HG03460 (cell line): ENCODE measurements around the gene TEPSIN.

Source experiments
- ATAC-seq: cut with Tn5 transposase; IDR thresholded peaks from one replicate; pipeline ENCODE4 v1.9.1; 2021; ENCODE audit not compliant: unreplicated experiment

The TEPSIN gene

DNA sequence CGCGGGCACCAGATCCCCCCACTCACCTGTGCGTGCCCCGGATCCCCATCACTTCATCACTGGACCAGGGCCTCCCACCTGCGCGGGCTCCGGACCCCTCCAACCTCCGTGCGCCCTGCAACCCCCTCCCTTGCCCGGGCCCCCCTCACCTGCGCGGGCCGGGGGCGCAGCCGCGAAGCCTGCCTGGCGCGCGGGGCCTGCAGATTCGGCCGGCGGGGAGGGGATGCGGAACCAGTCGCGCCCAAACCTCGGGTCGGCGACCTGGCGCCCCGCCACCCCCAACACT lies 16.3 kb downstream of the TEPSIN start:
- no peak for ATAC-seq

DNA sequence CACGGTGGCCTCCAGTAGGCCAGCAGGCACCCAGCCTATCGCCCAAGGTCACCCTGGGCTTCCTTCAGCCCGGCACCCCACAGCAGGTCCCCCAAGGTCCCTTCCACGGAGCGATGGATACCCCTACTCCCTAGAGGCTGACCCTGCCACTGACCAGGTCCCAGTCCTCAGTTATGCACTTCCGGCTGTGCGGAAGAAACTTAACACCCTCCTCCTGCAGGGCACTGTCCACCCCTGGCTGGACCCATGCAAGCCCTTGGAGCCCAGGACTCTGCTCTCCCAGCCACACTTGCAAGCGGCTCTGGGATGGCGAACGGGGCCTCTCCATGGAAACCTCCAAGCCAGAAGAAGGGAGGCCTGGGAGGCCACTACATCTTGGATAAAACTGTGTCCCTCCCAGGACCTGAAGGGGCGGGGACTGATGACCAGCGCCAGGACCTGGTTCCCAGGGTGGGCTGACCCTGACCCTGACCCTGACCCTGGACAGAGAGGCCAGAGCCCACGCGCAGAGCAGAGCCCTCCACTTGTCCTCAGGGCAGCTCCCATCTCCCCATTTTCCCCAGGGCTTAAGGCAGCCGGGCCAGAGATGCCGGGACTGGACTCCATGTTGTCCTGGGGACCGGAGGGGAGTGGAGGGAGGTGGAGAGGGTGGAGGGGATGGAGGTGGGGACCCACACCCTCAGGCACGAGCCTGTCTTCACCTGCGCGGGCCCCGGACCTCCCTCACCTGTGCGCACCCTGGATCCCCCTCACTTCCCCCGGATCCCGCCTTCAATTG lies 16.8 kb downstream of the TEPSIN start:
- no peak for ATAC-seq

DNA sequence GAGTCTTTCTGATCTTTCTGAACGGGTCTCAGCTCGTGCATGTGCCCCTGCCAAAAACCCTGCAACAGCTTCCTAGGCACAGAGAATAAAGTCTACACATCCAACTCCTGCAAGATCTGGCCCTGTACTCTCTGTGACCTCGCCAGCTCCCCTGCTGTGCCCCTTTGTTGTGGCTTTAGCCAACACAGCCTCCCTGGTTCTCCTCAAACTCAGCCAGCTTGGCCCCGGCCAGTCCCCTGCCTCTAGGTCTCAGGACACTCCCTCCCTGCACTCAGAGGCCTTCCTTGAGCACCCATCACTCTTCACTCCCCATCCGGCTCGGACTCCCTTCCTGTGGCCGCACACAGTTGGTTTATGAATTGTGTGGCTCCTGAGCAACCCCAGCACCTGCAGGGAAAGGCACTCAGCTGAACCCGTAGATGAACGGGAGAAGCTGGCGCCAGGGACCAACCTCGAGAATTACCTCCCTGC lies 17.4 kb downstream of the TEPSIN start:
- ATAC-seq, result no peak

DNA sequence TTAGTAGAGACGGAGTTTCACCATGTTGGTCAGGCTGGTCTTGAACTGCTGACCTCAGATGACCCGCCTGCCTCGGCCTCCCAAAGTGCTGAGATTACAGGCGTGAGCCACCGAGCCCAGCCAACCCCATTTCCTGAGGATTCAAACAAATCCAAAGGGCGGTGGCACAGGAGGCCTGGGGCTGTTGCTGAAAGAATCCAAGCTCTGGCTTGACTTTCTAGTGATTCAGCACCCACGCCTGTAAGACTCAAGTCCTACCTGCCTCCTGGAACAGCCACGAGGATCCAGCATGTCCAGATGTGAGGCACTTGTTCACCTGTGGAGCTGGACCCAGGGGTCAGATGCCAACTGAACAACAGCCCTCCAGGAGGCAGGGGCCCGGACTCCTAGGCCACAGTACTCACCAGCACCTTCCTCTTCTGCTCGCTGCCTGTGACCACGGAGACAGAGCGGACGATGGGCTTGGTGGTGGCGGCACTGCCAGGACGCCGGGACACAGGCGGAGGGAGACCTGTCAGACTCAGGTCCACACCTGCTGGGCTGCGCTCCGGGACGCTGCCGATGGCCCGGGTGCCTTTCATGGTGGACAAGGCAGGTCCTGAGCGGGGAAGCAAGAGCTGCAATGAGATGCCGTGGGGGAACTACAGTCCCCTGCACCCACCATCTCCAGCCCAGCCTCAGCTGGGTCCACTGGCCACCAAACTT lies 19.2 kb downstream of the TEPSIN start:
- ATAC-seq, result no peak

DNA sequence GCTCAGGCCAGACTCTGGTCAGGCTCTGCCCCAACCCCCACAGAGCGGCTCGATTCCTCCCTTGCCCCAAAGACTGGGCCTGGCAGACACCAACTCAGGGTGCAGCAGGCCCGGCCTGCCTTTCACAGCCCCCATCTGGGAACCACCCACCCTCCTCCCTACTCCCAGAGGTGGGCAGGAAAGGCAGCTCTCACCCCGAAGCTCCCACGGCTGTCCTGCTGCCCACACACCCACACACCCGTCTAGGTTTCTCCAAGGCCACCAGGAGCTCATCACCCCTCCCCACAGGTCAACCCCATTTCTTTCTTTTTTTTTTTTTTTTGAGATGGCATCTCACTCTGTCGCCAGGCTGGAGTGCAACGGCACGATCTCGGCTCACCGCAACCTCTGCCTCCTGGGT lies 19.9 kb downstream of the TEPSIN start:
- ATAC-seq, result no peak

GRCh38 chr17:81218459-81218858 lies 20.4 kb downstream of the TEPSIN start:
- no peak for ATAC-seq

DNA sequence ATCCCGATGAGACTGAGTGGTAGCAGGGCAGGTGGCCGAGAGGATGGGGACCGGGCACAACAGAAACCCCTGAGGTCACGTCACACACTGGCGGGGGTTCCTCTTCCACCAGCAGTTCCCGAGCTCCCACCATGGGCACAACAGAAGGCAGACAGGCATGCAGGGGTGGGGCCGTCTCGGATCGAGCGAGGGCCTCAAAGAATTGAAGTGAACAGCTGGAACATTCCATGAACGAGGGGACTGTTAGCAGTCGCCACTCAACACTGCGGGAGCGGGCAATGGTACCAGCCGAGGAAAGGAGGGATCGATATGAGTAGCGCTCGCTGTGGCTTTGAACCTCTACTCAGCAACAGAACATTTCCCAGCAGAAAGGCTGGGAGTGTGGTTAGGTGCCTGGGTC lies 21.4 kb downstream of the TEPSIN start:
- no peak for ATAC-seq

GRCh38 chr17:81213978-81214377 lies 24.9 kb downstream of the TEPSIN start:
- no peak for ATAC-seq

GRCh38 chr17:81212365-81212764 lies 26.5 kb downstream of the TEPSIN start:
- ATAC-seq, result no peak

GRCh38 chr17:81210868-81211267 lies 28.0 kb downstream of the TEPSIN start:
- ATAC-seq, result no peak

DNA sequence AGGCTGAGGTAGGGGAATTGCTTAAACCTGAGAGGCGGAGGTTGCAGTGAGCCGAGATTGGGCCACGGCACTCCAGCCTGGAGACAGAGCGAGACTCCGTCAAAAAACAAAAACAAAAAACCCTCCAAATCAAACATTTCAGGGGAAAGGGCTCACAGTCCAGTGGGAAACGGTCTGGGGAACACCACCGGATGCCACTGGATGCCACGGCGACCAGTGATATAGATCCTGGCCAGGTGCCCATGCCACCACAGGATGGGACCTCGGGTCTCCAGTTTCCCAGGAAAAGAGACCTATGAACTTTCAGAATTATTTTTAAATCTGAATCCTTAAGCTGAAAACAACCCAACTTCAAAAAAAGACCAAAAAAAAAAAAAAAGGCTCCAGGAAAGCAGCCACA lies 28.4 kb downstream of the TEPSIN start:
- no peak for ATAC-seq

GRCh38 chr17:81209141-81209540 lies 29.7 kb downstream of the TEPSIN start:
- no peak for ATAC-seq

DNA sequence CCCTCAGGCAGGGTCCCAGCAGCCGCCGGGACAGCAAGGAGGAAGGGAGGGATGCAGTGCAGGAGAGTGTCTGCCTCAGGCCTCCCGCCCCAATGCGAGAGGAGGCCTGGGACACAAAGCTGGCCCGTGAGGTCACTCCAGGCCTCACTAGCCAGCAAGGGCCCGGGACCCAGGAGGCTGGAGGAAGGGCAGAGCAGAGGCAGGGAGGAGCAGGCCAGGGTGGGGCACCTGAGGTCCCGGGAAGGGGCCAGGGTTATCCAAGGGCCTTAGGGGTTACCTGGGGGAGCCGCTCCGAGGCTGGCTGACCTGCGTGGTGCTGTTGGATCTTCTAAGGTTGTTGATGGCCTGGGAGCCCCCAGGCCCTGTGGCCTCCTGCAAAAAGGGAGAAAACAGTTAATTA lies 30.2 kb downstream of the TEPSIN start:
- ATAC-seq, result no peak

DNA sequence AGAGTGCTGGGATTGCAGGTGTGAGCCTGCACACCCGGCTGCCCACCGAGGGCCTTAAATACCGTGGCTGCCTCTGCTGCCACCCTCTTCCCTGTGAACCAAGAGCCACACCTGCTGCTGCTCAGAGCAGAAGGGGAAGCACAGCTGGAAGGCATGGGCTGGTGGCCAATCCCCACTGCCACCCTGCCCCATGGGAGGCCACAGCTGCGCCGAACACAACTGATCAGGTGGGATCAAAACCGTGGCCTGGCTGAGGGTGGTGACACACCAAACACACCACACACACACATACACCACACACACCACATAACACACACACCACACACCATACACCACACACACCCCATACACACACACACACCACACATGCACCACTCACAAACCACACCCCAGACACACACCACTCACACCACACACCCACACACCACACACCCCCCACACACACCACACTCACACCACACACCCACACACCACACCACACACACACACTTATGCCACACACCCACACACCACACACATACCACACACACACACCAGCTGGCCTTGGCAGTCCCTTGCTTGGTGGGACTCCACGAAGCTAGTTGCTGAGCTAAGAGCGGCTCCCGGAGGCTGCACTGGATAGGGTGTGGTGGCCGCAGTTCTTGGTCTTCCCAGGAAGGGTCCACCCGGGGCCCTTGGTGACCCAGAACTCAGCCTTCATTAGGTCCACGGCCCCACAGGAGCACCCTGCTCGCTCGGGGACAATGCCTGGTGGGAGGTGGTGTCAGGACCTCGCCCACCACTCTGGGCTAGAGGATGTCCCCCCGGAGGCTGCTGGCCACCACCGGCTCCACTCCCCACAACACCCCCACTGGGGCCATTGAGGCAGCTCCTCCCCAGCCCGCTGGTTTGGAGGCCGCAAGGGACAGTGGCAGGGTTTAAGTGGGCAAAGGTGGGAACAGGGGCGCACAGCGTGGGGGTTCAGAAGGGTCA lies 31.0 kb downstream of the TEPSIN start:
- ATAC-seq, result no peak

DNA sequence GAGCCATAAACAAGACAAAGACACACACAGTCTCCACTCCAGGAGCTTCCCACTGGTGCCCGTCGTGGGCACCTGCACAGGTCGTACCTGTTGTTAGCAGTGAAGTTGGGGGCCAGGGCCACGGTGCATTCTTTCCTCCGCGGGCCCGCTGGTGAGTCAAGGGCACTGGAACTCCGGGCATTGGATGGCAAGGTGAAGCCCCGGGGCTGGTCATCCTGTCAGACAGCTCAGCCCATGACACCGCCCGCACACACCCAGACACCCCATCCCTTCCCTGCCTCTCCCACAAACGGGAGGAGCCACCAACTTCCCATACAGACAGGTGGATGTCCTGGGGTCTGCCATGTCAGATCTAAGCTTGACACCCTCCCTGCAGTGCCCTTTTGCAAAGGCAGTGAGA lies 32.2 kb downstream of the TEPSIN start:
- ATAC-seq, result no peak

- ATAC-seq, result no peak
These were observed 32.7 kb downstream of the TEPSIN start for GRCh38 chr17:81206166-81206565.

DNA sequence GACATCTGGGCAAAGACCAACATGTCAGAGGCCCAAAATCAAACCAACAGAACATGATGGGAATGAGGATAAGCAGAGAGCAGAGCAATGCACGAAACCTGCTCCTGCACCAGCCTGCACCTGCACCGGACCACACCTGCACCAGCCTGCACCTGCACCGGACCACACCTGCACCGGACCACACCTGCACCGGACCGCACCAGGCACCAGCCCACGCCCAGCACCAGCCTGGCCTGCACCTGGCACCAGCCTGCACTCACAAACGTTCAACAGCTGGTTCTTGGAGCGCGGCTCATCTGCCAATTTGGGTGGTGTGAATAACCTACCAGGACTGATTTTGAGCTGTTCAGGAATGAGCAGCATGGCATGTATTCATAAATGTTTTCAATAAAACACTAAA lies 34.3 kb downstream of the TEPSIN start:
- no peak for ATAC-seq

DNA sequence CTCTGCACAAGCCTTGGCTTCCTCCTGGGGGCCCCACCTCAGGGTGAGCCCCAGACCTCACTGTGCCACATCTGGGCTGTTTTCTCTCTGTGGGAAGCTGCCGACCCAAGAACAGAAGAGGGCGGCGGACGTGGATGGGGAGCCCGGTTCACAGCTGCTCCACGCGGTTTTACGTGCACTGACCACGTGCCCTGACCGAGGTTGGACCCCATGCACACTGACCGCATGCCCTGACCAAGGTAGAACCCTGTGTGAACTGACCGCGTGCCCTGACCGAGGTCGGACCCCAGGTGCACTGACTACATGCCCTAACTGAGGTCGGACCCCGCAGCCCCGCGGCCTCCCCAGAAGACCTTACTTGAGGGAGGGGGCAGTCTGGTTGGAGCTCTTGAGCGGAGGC lies 35.7 kb downstream of the TEPSIN start:
- ATAC-seq, result no peak

- ATAC-seq, result no peak
These were observed 36.5 kb downstream of the TEPSIN start for GRCh38 chr17:81202318-81202717.

GRCh38 chr17:81200695-81201580 lies 37.9 kb downstream of the TEPSIN start:
- ATAC-seq, result no peak

- ATAC-seq, result no peak
These were observed 38.7 kb downstream of the TEPSIN start for GRCh38 chr17:81200201-81200600.
